Mucosa of descending colon (tissue), 3 donors: ENCODE results near the gene CCS. TPM values are rescaled to one million over a fixed set of nuclear protein-coding genes. Genes with fewer than 3 reads are reported as not detected.

Source experiments
- ATAC-seq: fragments of 200-7000 bp; cut with Tn5 transposase; one replicate; pipeline ENCODE4 v1.9.1; 2020; ENCODE audit warnings: mild to moderate bottlenecking, moderate library complexity
- DNase-seq, 3 donors: peaks; one replicate each; pipeline ENCODE4 v3.0.0-alpha.2; 2020
- H3K36me3 ChIP-seq: fragments of 200-600 bp; one replicate; pipeline ENCODE4 v1.8.0; 2021; ENCODE audit warnings: low read depth, mild to moderate bottlenecking
- H3K4me1 ChIP-seq: fragments of 200-600 bp; one replicate; pipeline ENCODE4 v1.8.0; 2021; ENCODE audit warnings: low read depth, mild to moderate bottlenecking
- H3K4me3 ChIP-seq: fragments of 200-600 bp; one replicate; pipeline ENCODE4 v1.8.0; 2021; ENCODE audit warnings: mild to moderate bottlenecking
- H3K9me3 ChIP-seq: fragments of 200-600 bp; one replicate; pipeline ENCODE4 v1.8.0; 2021; ENCODE audit warnings: mild to moderate bottlenecking
- intact Hi-C, 2 donors: fragments of 100-400 bp; cut with DNase I in 1 of 2; cut with micrococcal nuclease in 1 of 2; formaldehyde crosslinking; loops; one replicate each; pipeline versions ENCODE4 v1.11.0 to v1.11.1; 2022; cut with DNase I, micrococcal nuclease
- total RNA-seq, 3 donors: library from RNA; stranded (reverse); fragmentation: NEBNext Ultra II Directional in 2 of 3; extraction: Animal tissue kit (Norgen Biotek cat#: 25700) in 2 of 3; gene quantifications; one replicate each; pipeline versions ENCODE4 v1.2.1 to v1.2.4, GENCODE V29; 2021 to 2023
- TF ChIP-seq, protein P1 (sequence below): fragments of 200-600 bp; IDR thresholded peaks from one replicate; pipeline ENCODE4 v1.8.0; 2022; ENCODE audit warnings: antibody characterized with exemption, mild to moderate bottlenecking
- donor health status: DM: no; HTN: no; CAD: no; lungs with moderate emphysema.
- donor health status: DM: no; HTN: no; CAD: no.
- donor health status: DM: no; HTN: yes; CAD: no.

Gene CCS
- total RNA-seq, 3 donors from 2014 or later, result 34.9 to 50.7 (median 42.2) TPM

DNA sequence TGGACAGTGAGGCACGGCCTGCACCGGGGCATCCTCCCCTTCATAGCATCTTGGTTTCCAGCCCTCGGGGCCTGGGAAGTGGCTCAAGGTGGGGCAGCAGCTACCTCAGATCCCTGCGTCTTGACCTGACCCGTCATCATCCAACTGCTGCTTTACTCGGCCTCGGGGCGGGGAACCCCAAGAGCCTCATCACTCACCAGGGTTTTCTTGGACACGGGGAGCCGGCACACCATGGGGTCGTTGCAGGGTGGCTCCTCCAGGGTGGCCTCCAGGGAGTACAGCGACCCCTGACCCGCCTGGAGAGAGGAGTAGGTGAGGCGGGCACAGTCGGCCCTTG lies 25.2 kb upstream of the CCS start:
- Histone ChIP-seq H3K36me3 (no peaks in the 10 kb centered on the region), H3K4me3 (no peak overlapping the region), H3K9me3 (no peaks in the 10 kb centered on the region), H3K4me1 (peaks cover 4% of the 10 kb centered on the region)
- DNase-seq (no peak), ATAC-seq (no peak)
- intact Hi-C loops, result no loop called here
- TF ChIP-seq, protein P1, sequence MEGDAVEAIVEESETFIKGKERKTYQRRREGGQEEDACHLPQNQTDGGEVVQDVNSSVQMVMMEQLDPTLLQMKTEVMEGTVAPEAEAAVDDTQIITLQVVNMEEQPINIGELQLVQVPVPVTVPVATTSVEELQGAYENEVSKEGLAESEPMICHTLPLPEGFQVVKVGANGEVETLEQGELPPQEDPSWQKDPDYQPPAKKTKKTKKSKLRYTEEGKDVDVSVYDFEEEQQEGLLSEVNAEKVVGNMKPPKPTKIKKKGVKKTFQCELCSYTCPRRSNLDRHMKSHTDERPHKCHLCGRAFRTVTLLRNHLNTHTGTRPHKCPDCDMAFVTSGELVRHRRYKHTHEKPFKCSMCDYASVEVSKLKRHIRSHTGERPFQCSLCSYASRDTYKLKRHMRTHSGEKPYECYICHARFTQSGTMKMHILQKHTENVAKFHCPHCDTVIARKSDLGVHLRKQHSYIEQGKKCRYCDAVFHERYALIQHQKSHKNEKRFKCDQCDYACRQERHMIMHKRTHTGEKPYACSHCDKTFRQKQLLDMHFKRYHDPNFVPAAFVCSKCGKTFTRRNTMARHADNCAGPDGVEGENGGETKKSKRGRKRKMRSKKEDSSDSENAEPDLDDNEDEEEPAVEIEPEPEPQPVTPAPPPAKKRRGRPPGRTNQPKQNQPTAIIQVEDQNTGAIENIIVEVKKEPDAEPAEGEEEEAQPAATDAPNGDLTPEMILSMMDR, result no peak

DNA sequence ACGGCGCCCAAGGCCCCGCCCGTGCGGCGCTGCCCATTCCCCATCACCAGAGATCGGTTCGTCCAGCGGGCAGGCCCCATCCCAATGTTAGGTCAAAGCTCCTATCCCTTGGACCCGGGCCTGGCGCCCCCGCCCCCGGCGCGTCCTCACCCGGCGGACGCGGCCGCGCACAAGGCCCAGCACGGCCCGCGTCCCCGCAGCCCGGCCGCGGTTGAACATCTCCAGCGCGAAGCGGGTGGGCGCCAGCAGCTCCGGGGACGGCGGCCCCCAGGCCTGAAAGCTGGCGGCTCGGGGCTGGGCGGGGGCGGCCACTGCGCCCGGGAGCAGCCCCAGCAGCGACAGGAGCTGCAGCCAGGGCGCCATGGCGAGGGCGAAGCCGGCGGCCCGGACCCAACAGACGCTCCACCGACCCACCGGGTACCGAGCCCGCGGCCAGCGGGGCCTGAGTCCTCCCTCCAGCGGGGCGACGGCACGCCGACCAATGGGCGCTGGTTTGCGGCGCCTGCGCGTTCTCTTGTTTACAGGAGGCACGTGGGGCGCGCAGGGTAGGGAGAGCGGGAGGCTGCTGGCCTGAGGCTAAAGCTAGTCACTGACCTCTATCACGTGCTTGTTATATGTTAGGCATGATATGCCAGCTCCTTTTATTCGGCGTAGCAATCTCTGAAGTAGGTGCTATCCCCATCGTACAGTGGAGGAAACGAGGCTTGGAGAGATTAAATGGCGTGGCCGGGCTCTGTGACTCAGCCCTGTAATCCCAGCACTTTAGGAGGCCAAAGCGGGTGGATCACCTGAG lies 24.7 kb upstream of the CCS start, which contains the start of gene CTSF:
TSS of gene CTSF (minus strand) at position 483 of the 793 bp plus-strand sequence. CDS start at position 363, 120 bp downstream.
- Histone ChIP-seq H3K4me1 (peaks cover 4% of the 10 kb centered on the region), H3K4me3 (peak within 1 kb of the TSS; percentile 17), H3K9me3 (no peaks in the 10 kb centered on the region), H3K36me3 (no peaks in the 10 kb centered on the region)
- intact Hi-C loops, result no loop called here
- TF ChIP-seq, protein P1, result no peak
- DNase-seq (peak; percentile 83 to 86 (median 85)), ATAC-seq (peak; percentile 94)

DNA sequence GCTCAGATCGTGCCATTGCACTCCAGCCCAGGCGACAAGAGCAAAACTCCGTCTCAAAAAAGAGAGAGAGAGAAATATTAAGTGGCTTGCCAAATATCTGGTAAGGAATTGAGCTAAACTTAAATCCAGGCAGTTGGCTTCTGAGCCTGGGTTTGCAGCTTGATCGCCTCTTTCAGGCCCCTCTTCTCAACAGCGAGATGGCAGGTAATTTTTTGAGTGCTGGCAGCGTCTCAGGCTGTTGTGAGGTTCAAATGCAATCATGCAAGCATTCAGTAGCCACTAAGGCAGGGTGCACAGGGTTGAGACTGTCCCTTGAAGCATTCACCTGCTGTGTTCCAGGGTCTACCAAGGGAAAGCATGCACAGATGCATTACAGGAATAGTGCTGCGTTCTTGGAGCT lies 23.9 kb upstream of the CCS start:
- H3K9me3 ChIP-seq, result no peaks in the 10 kb centered on the region

DNA sequence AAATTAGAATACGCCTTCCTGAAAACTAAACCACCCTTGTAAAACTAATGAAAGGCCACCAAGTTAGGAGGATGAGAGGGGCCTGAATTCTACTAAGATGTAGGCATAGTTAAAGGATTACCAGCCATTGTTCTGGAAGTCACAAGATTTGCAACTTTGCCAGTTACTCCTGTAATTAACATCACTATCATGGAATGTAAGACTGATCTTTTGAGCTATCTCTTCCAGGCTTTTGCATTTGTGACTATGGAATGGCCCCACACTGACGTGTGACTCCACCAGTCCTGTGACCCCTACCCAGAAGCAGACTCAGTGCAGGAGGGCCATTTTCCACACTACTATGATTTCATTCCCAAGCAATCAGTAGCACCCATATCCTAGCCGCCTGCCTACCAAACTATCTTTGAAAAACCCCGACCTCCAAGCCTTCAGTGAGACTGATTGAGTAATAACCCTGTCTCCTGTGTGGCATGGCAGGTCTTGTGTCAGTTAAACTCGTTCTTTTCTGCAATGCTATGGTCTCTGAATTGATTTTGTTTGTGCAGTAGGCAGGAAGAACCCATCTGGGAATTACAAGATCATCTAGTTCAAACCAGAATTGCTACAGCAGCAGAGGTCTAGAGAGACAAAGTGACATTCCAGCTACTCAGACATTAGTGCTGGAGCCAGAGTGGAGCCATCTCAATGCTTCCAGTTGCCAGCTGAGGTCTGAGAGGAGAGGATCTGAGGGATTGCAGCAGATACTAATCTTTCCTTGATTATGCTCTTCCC lies 22.7 kb upstream of the CCS start:
- Histone ChIP-seq H3K9me3 (no peaks in the 10 kb centered on the region), H3K4me3 (no peak overlapping the region), H3K4me1 (peaks cover 4% of the 10 kb centered on the region), H3K36me3 (no peaks in the 10 kb centered on the region)
- TF ChIP-seq, protein P1, result no peak
- ATAC-seq (no peak), DNase-seq (no peak)
- intact Hi-C loops, result no loop called here

More for the DNA sequence above, 23.9 kb upstream of the CCS start:
- TF ChIP-seq, protein P1, result no peak
- no peak overlapping the region for H3K4me3 ChIP-seq
- H3K4me1 ChIP-seq, result peaks cover 4% of the 10 kb centered on the region
- intact Hi-C loops, result no loop called here
- DNase-seq, result no peak
- no peak for ATAC-seq
- H3K36me3 ChIP-seq, result no peaks in the 10 kb centered on the region

DNA sequence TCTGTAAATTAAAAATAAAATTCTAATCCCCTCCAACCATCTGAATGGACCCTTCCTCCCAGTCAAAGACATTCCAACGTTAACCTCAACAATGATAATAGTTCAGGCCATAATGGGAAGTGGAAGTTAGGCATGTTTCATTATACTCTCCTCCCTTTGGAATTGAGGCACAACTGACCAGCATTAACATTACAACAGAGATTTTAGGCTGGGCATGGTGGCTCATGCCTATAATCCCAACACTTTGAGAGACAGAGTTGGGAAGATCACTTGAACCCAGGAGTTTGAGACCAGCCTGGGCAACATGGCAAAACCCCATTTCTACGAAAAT lies 22.2 kb upstream of the CCS start:
- Histone ChIP-seq H3K9me3 (no peaks in the 10 kb centered on the region), H3K4me1 (peaks cover 4% of the 10 kb centered on the region), H3K36me3 (no peaks in the 10 kb centered on the region), H3K4me3 (no peak overlapping the region)
- TF ChIP-seq, protein P1, result no peak
- ATAC-seq (no peak), DNase-seq (no peak)
- intact Hi-C loops, result no loop called here
